ENCODE measurements around the gene CCT3. TPM values are rescaled to one million over a fixed set of nuclear protein-coding genes. Genes with fewer than 3 reads are reported as not detected.
A peak's percentile ranks its signal among the peaks of the same experiment; 100 is the strongest.

CCT3 gene
- total RNA-seq, 1 experiment from 2014 or later: 451 TPM

- Histone ChIP-seq H3K4me3 (ENCODE audit: low read depth in 2 of 2, low read length in 2 of 2) (no peak overlapping the region), H3K4me1 (ENCODE audit: control insufficient read depth, insufficient read depth, low read length) (peaks cover 10% of the 10 kb centered on the region), H3K36me3 (ENCODE audit: control insufficient read depth, insufficient read depth, low read length) (peaks cover 27% of the 10 kb centered on the region), H3K9me3 (ENCODE audit: control insufficient read depth, insufficient read depth, low read depth, low read length) (no peaks in the 10 kb centered on the region), H3K27ac (ENCODE audit: low read length) (no peak overlapping the region), H3K27me3 (ENCODE audit: control insufficient read depth, insufficient read depth, low read length) (no peaks in the 10 kb centered on the region)
- DNase-seq (ENCODE audit: low read depth, low spot score): no peak
- no peak for ATAC-seq
- TF ChIP-seq CTCF (IDR thresholded peaks at IDR 0.05): no peak
- TF ChIP-seq TCF7L2 (IDR thresholded peaks at IDR 0.05; ENCODE audit: low read depth, low read length): no peak
- in situ Hi-C loops (cut with HindIII; ENCODE audit: low pct_unique_long_range_greater_than_20kb, low sequenced_read_pairs) (no loop called here), intact Hi-C loops (cut with micrococcal nuclease; ENCODE audit: unreplicated experiment) (no loop called here)
- CTCF ChIA-PET: no interaction called here
- POLR2A ChIA-PET: no interaction called here
- TSS peak; percentile 50 for BruUV-seq (replicated peaks)
Observed at GRCh38 chr1:156266051-156266450, 72.0 kb downstream of the CCT3 start.

DNA sequence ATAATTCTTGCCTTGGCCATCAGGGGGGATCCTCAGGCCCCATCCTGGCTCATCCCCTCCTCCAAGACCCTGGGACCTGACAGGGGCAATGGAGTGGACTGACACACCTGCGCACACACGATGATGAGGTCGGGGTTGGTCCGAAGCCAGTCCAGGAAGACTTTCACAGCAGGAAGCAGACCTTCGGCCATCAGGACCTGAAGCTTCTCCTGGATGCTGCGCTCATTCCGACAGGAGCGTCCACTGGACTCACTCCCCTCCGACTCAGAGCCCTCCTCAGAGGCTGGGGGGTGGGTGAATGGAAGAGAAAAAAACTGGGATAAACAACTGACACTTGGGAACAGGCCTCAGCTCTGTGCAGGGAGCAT is 74.8 kb downstream of the CCT3 start:
- POLR2A ChIA-PET: no interaction called here
- BruUV-seq (replicated peaks): no TSS peak
- intact Hi-C loops (cut with micrococcal nuclease; ENCODE audit: unreplicated experiment): no loop called here

More for the DNA sequence above, 74.8 kb downstream of the CCT3 start:
- Histone ChIP-seq H3K9me3 (ENCODE audit: control insufficient read depth, insufficient read depth, low read depth, low read length) (no peaks in the 10 kb centered on the region), H3K27ac (ENCODE audit: low read length) (peak overlapping the region; percentile 12; the same call in 1 of the 2 replicates), H3K4me1 (ENCODE audit: control insufficient read depth, insufficient read depth, low read length) (peaks cover 10% of the 10 kb centered on the region), H3K27me3 (ENCODE audit: control insufficient read depth, insufficient read depth, low read length) (no peaks in the 10 kb centered on the region), H3K36me3 (ENCODE audit: control insufficient read depth, insufficient read depth, low read length) (peaks cover 34% of the 10 kb centered on the region), H3K4me3 (ENCODE audit: low read depth in 2 of 2, low read length in 2 of 2) (no peak overlapping the region)
- DNase-seq (ENCODE audit: low read depth, low spot score): no peak
- in situ Hi-C loops (cut with HindIII; ENCODE audit: low pct_unique_long_range_greater_than_20kb, low sequenced_read_pairs): no loop called here
- CTCF ChIA-PET: interaction anchor here (1.0 kb wide), 1 partner anchor 11 kb away, joined by 3 read pairs; no protein-coding TSS in a partner anchor
- ATAC-seq: peak; percentile 12
- no peak for TF ChIP-seq CTCF (IDR thresholded peaks at IDR 0.05)
- no peak for TF ChIP-seq POLR2AphosphoS5 (IDR thresholded peaks at IDR 0.05; ENCODE audit: low read depth, low read length)
- TF ChIP-seq REST (IDR thresholded peaks at IDR 0.05; ENCODE audit: insufficient read depth in 1 of 2, low read depth in 2 of 2, low read length in 1 of 2): no peak
- TF ChIP-seq TCF7L2 (IDR thresholded peaks at IDR 0.05; ENCODE audit: low read depth, low read length): no peak
- TF ChIP-seq SIN3A (IDR thresholded peaks at IDR 0.05; ENCODE audit: borderline replicate concordance, insufficient read depth, low read depth, low read length): no peak

Data from Panc1 (cell line).